H1 (cell line): ENCODE data around the gene TMEM170A. TPM values are rescaled to one million over a fixed set of nuclear protein-coding genes. Genes with fewer than 3 reads are reported as not detected.

ENCODE experiments used
- CTCF ChIA-PET: fragments of 300-600 bp; sonication (Branson Sonifier 250); formaldehyde crosslinking; loops from one replicate; lab custom pipeline; 2021; ENCODE audit not compliant: partially characterized antibody; lab: Charles Lee
- POLR2A ChIA-PET: fragments of 300-600 bp; sonication (Branson Sonifier 250); formaldehyde crosslinking; loops from one replicate; lab custom pipeline; 2021; ENCODE audit warnings: inconsistent platforms; ENCODE audit not compliant: partially characterized antibody; lab: Charles Lee
- DNase-seq, 2 experiments: peaks; one replicate each; pipeline versions ENCODE4 v3.0.0 to v3.0.0-alpha.2; 2010 to 2022; ENCODE audit warnings: low spot score in 2 of 2, low read depth in 1 of 2, mixed read lengths in 1 of 2
- FAIRE-seq: peaks from 2 replicates; lab custom pipeline; 2011; peaks lifted over from hg19 to GRCh38; lab: Jason Lieb, UNC
- H2AFZ ChIP-seq: 2 replicates; pipeline ENCODE4 v1.8.1; 2012; ENCODE audit warnings: low read length, inconsistent platforms
- H2AK5ac ChIP-seq: 2 replicates; pipeline ENCODE4 v1.6.1; 2013; ENCODE audit warnings: low read depth, low read length
- H2BK120ac ChIP-seq: replicated peaks from 2 replicates; pipeline ENCODE3; 2013; ENCODE audit warnings: low read depth, low read length, inconsistent platforms
- H2BK12ac ChIP-seq: 2 replicates; pipeline ENCODE4 v1.6.1; 2013; ENCODE audit warnings: low read depth, low read length
- H2BK15ac ChIP-seq: 2 replicates; pipeline ENCODE4 v1.6.1; 2013; ENCODE audit warnings: low read length
- H2BK20ac ChIP-seq: 2 replicates; pipeline ENCODE4 v1.6.1; 2013; ENCODE audit warnings: low read length
- H2BK5ac ChIP-seq: 2 replicates; pipeline ENCODE4 v1.6.1; 2013; ENCODE audit warnings: low read depth, low read length
- H3K14ac ChIP-seq: 2 replicates; pipeline ENCODE4 v1.6.1; 2013; ENCODE audit warnings: inconsistent platforms; ENCODE audit not compliant: insufficient read length
- H3K18ac ChIP-seq: 2 replicates; pipeline ENCODE4 v1.6.1; 2013; ENCODE audit warnings: low read length; ENCODE audit errors: extremely low read depth
- H3K23ac ChIP-seq: 2 replicates; pipeline ENCODE4 v1.6.1; 2013; ENCODE audit warnings: inconsistent platforms; ENCODE audit not compliant: insufficient read length
- H3K23me2 ChIP-seq: 2 replicates; pipeline ENCODE4 v1.6.1; 2013; ENCODE audit warnings: low read depth, low read length
- H3K27ac ChIP-seq: 2 replicates; pipeline ENCODE4 v1.6.1; 2011; ENCODE audit warnings: low read depth, low read length, inconsistent platforms
- H3K27me3 ChIP-seq, 4 experiments: replicated peaks in 1 of 4; 1 replicate in 1 of 4; 2 replicates in 3 of 4; pipeline versions ENCODE4 v1.6.1 to v1.8.1; 2011 to 2013; ENCODE audit warnings: low read length in 3 of 4, mild to moderate bottlenecking in 3 of 4, inconsistent platforms in 2 of 4, mixed read lengths in 2 of 4, moderate library complexity in 1 of 4; ENCODE audit not compliant: control insufficient read depth in 3 of 4, insufficient read depth in 3 of 4; ENCODE audit errors: extremely low read depth in 1 of 4
- H3K36me3 ChIP-seq, 4 experiments: 2 replicates each; pipeline versions ENCODE4 v1.6.1 to v1.8.1; 2011 to 2013; ENCODE audit warnings: mild to moderate bottlenecking in 4 of 4, low read length in 3 of 4, moderate library complexity in 2 of 4, control low read depth in 1 of 4, inconsistent platforms in 1 of 4; ENCODE audit not compliant: insufficient read depth in 4 of 4, control insufficient read depth in 2 of 4
- H3K4ac ChIP-seq: replicated peaks from 2 replicates; pipeline ENCODE3; 2013; ENCODE audit warnings: low read length, low read depth, mixed read lengths, inconsistent platforms; ENCODE audit not compliant: insufficient read length
- H3K4me1 ChIP-seq, 4 experiments: replicated peaks in 1 of 4; 1 replicate in 1 of 4; 2 replicates in 3 of 4; pipeline versions ENCODE4 v1.6.1 to v1.8.1; 2011 to 2013; ENCODE audit warnings: low read length in 3 of 4, inconsistent platforms in 2 of 4, mixed read lengths in 1 of 4; ENCODE audit not compliant: insufficient read depth in 4 of 4, control insufficient read depth in 3 of 4
- H3K4me2 ChIP-seq, 2 experiments: 2 replicates each; pipeline versions ENCODE4 v1.6.1 to v1.8.1; 2011 to 2013; ENCODE audit warnings: low read depth in 2 of 2, low read length in 2 of 2, control low read depth in 1 of 2, inconsistent platforms in 1 of 2, mild to moderate bottlenecking in 1 of 2; ENCODE audit not compliant: insufficient read depth in 1 of 2
- H3K4me3 ChIP-seq, 4 experiments: fragments of 200-600, 300-600 bp in 1 of 4; sonication (generic), shearing (Covaris generic), sonication (Bioruptor Twin) in 1 of 4; 2 replicates each; pipeline versions ENCODE4 v1.5.1 to v1.8.1; 2011 to 2016; ENCODE audit warnings: low read length in 4 of 4, low read depth in 3 of 4, control low read depth in 2 of 4, inconsistent platforms in 2 of 4, mild to moderate bottlenecking in 2 of 4, mixed read lengths in 1 of 4, moderate library complexity in 1 of 4; ENCODE audit not compliant: insufficient read depth in 2 of 4; ENCODE audit errors: extremely low read depth in 1 of 4
- H3K56ac ChIP-seq: replicated peaks from 2 replicates; pipeline ENCODE3; 2013; ENCODE audit warnings: low read depth, mild to moderate bottlenecking, mixed read lengths, low read length, inconsistent platforms; ENCODE audit not compliant: insufficient read length
- H3K79me1 ChIP-seq: 2 replicates; pipeline ENCODE4 v1.6.1; 2013; ENCODE audit warnings: low read depth, low read length, control low read depth
- H3K79me2 ChIP-seq, 2 experiments: 2 replicates each; pipeline versions ENCODE4 v1.6.1 to v1.8.1; 2012 to 2013; ENCODE audit warnings: low read length in 2 of 2, mild to moderate bottlenecking in 2 of 2, inconsistent platforms in 1 of 2; ENCODE audit not compliant: insufficient read depth in 2 of 2, control insufficient read depth in 1 of 2
- H3K9ac ChIP-seq, 4 experiments: replicated peaks in 1 of 4; 1 replicate in 1 of 4; 2 replicates in 3 of 4; pipeline versions ENCODE4 v1.6.1 to v1.8.1; 2011 to 2013; ENCODE audit warnings: low read depth in 3 of 4, low read length in 3 of 4, control low read depth in 2 of 4, mild to moderate bottlenecking in 2 of 4, moderate library complexity in 2 of 4, inconsistent platforms in 1 of 4; ENCODE audit errors: extremely low read depth in 1 of 4
- H3K9me3 ChIP-seq, 2 experiments: 2 replicates each; pipeline versions ENCODE4 v1.6.1 to v1.8.1; 2012 to 2013; ENCODE audit warnings: mild to moderate bottlenecking in 2 of 2, moderate library complexity in 2 of 2, control low read depth in 1 of 2, inconsistent platforms in 1 of 2, low read depth in 1 of 2, low read length in 1 of 2, mixed read lengths in 1 of 2; ENCODE audit not compliant: insufficient read depth in 2 of 2
- H4K20me1 ChIP-seq, 2 experiments: replicated peaks in 1 of 2; 2 replicates each; pipeline versions ENCODE3 to v1.8.1; 2011 to 2013; ENCODE audit warnings: inconsistent platforms in 2 of 2, low read length in 2 of 2, mild to moderate bottlenecking in 1 of 2; ENCODE audit not compliant: insufficient read depth in 2 of 2, control insufficient read depth in 1 of 2
- H4K5ac ChIP-seq: 2 replicates; pipeline ENCODE4 v1.6.1; 2013; ENCODE audit warnings: low read length, low read depth, mixed read lengths, inconsistent platforms; ENCODE audit not compliant: insufficient read length
- H4K8ac ChIP-seq: 2 replicates; pipeline ENCODE4 v1.8.0; 2013; ENCODE audit warnings: mild to moderate bottlenecking, moderate library complexity, low read length, inconsistent platforms; ENCODE audit not compliant: insufficient read depth; ENCODE audit errors: extremely low read depth
- H4K91ac ChIP-seq: replicated peaks from 2 replicates; pipeline ENCODE3; 2013; ENCODE audit warnings: low read length, mixed read lengths, inconsistent platforms; ENCODE audit not compliant: insufficient read length
- CBX8 ChIP-seq: fragments of 300-800, 300-1000 bp; sonication (generic); IDR thresholded peaks from 2 replicates; pipeline ENCODE4 v1.7.1; 2016; ENCODE audit warnings: low read depth, low read length, borderline replicate concordance
- CREB1 ChIP-seq: IDR thresholded peaks from 2 replicates; pipeline ENCODE4 v1.6.1; 2012; ENCODE audit warnings: inconsistent platforms
- RBBP5 ChIP-seq: IDR thresholded peaks from 2 replicates; pipeline ENCODE4 v1.7.1; 2012; ENCODE audit warnings: low read depth, mild to moderate bottlenecking, inconsistent platforms, low read length, moderate library complexity, borderline replicate concordance
- RXRA ChIP-seq: IDR thresholded peaks from 2 replicates; pipeline ENCODE4 v1.6.1; 2011; ENCODE audit warnings: low read depth, mild to moderate bottlenecking, low read length, moderate library complexity; ENCODE audit not compliant: insufficient read depth
- YY1 ChIP-seq: IDR thresholded peaks from 2 replicates; pipeline ENCODE4 v1.6.1; 2011; ENCODE audit warnings: low read depth, mild to moderate bottlenecking, low read length
- WGBS, 2 experiments: shearing (Covaris generic) in 1 of 2; methylation state at CpG; one replicate each; pipeline versions ENCODE4 v1.1.6 to v1.1.7; 2013 to 2015; ENCODE audit warnings: low lambda C conversion rate in 2 of 2, mixed read lengths in 2 of 2, inconsistent platforms in 1 of 2, low coverage in 1 of 2, missing lambda C conversion rate in 1 of 2; ENCODE audit not compliant: insufficient replicate concordance in 2 of 2, insufficient coverage in 1 of 2, insufficient read length in 1 of 2; ENCODE audit errors: extremely low coverage in 1 of 2, missing lambda C conversion rate in 1 of 2; 5-methylcytosine and 5-hydroxymethylcytosine counted together
- polyA plus RNA-seq, 7 experiments: library from polyadenylated mRNA; depleted of rRNA in 3 of 7; stranded (reverse) in 5 of 7; unstranded in 2 of 7; fragments of >200 nt in 5 of 7; fragments of 200-250 nt in 2 of 7; gene quantifications; 1 replicate in 5 of 7; 2 replicates in 1 of 7; 4 replicates in 1 of 7; pipeline versions ENCODE4 v1.2.1 to v1.2.3, GENCODE V29; 2011 to 2013; ENCODE audit warnings: missing spikeins in 2 of 7, mixed read lengths in 2 of 7
- total RNA-seq: library from RNA; stranded (reverse); fragmentation: NEBNext Ultra II Directional; extraction: Animal tissue kit (Norgen Biotek cat#: 25700); gene quantifications from 2 replicates; pipeline ENCODE4 v1.2.1, GENCODE V29; 2021

Gene TMEM170A
- total and polyA plus RNA-seq, 2 of the 8 experiments (the other 6 are each of a cell fraction or from before 2014, with no cell fraction given), result 22.9 to 56.6 TPM

GRCh38 chr16:75445298-75445697 is 19.2 kb downstream of the TMEM170A start:
- H3K79me2 ChIP-seq, result 0 out of 4 replicates have a peak, but pooled peaks cover 0 to 5% of the 10 kb centered on the region in 2 experiments
- no peaks in the 10 kb centered on the region for H3K9me3 ChIP-seq
- no peak overlapping the region for H4K8ac ChIP-seq
- H4K20me1 ChIP-seq, result no peaks in the 10 kb centered on the region
- WGBS, 2 experiments, result 69% methylated on average over 5 of the region's 5 CpGs; no CpG with 5 or more reads in 1 of the 2 experiments
- no peak for FAIRE-seq
- no peak for TF ChIP-seq RBBP5
- TF ChIP-seq CBX8, result no peak
- no peak for TF ChIP-seq RXRA
- no peak for TF ChIP-seq CREB1
- no peak for TF ChIP-seq YY1
- H3K4me3 ChIP-seq, result no peak overlapping the region
- H3K27ac ChIP-seq, result no peak overlapping the region
- no peak overlapping the region for H4K5ac ChIP-seq
- no peak overlapping the region for H3K4me2 ChIP-seq
- no peak overlapping the region for H3K18ac ChIP-seq
- ChIA-PET POLR2A (interaction anchor here (1.7 to 5.1 kb wide), 2 partner anchors 11 kb away, joined by 9 to 35 read pairs; partner anchors contain the start of gene CFDP1), CTCF (interaction anchor here (0.9 to 1.8 kb wide), 6 partner anchors 10 to 105 kb away, joined by 3 to 14 read pairs (median 4); no protein-coding TSS in a partner anchor)
- H2BK15ac ChIP-seq, result no peak overlapping the region
- no peak overlapping the region for H2AFZ ChIP-seq
- H3K23me2 ChIP-seq, result no peaks in the 10 kb centered on the region
- no peak overlapping the region for H2AK5ac ChIP-seq
- no peak overlapping the region for H4K91ac ChIP-seq
- H2BK5ac ChIP-seq, result no peak overlapping the region
- H3K23ac ChIP-seq, result no peak overlapping the region
- H3K4ac ChIP-seq, result no peak overlapping the region
- H3K27me3 ChIP-seq, result no peaks in the 10 kb centered on the region
- no peak overlapping the region for H2BK20ac ChIP-seq
- H2BK120ac ChIP-seq, result no peak overlapping the region
- no peaks in the 10 kb centered on the region for H3K4me1 ChIP-seq
- H3K56ac ChIP-seq, result no peak overlapping the region
- no peak overlapping the region for H3K14ac ChIP-seq
- no peak for DNase-seq
- no peak overlapping the region for H3K9ac ChIP-seq
- no peaks in the 10 kb centered on the region for H3K79me1 ChIP-seq
- peaks cover 0 to 13% (median 0%) of the 10 kb centered on the region in 4 experiments; a peak in 3 of 8 replicates for H3K36me3 ChIP-seq
- H2BK12ac ChIP-seq, result no peak overlapping the region
